IMR-90 (cell line): ENCODE results near the gene TRIM24. TPM values are rescaled to one million over a fixed set of nuclear protein-coding genes. Genes with fewer than 3 reads are reported as not detected.

Experiments used
- ATAC-seq: fragments of 200-7000 bp; cut with Tn5 transposase; 2 replicates; pipeline ENCODE4 v1.9.1; 2020; ENCODE audit warnings: low read depth, mild to moderate bottlenecking, moderate library complexity
- BruUV-seq: library from RNA; stranded (reverse); fragments of 400-500 nt; replicated peaks from 2 replicates; lab custom pipeline; 2021; lab: Mats Ljungman, UMichigan
- CTCF ChIA-PET: fragments of 300-600 bp; formaldehyde crosslinking; extraction: SDS; loops from one replicate; lab custom pipeline; 2021; ENCODE audit warnings: antibody characterized with exemption; lab: Yijun Ruan, JAX
- POLR2A ChIA-PET: fragments of 300-600 bp; sonication (Branson Sonifier 250); formaldehyde crosslinking; loops from one replicate; lab custom pipeline; 2022; ENCODE audit warnings: antibody characterized with exemption; ENCODE audit not compliant: unreplicated experiment; lab: Charles Lee
- DNase-seq: peaks from one replicate; pipeline ENCODE4 v3.0.0; 2013
- H2AFZ ChIP-seq: replicated peaks from 2 replicates; pipeline ENCODE3; 2013; ENCODE audit warnings: low read length, mild to moderate bottlenecking; ENCODE audit not compliant: poor library complexity
- H2AK5ac ChIP-seq: 2 replicates; pipeline ENCODE4 v1.6.1; 2013; ENCODE audit warnings: low read depth, low read length, inconsistent platforms
- H2AK9ac ChIP-seq: replicated peaks from 2 replicates; pipeline ENCODE3; 2013; ENCODE audit warnings: mild to moderate bottlenecking, low read depth, low read length, moderate library complexity; ENCODE audit not compliant: poor library complexity
- H2BK120ac ChIP-seq: 2 replicates; pipeline ENCODE4 v1.6.1; 2013; ENCODE audit warnings: low read depth, low read length, inconsistent platforms
- H2BK15ac ChIP-seq: 3 replicates; pipeline ENCODE4 v1.6.1; 2013; ENCODE audit warnings: low read depth, low read length, inconsistent platforms
- H2BK20ac ChIP-seq: 2 replicates; pipeline ENCODE4 v1.6.1; 2013; ENCODE audit warnings: low read depth, mild to moderate bottlenecking, inconsistent platforms, low read length, moderate library complexity
- H2BK5ac ChIP-seq: 2 replicates; pipeline ENCODE4 v1.6.1; 2013; ENCODE audit warnings: mild to moderate bottlenecking, low read depth, low read length, inconsistent platforms; ENCODE audit not compliant: poor library complexity, severe bottlenecking
- H3K14ac ChIP-seq: replicated peaks from 2 replicates; pipeline ENCODE4 v1.6.1; 2013; ENCODE audit warnings: low read depth, low read length, inconsistent platforms
- H3K18ac ChIP-seq: 2 replicates; pipeline ENCODE4 v1.6.1; 2013; ENCODE audit warnings: low read depth, low read length, control low read depth
- H3K23ac ChIP-seq: 2 replicates; pipeline ENCODE4 v1.6.1; 2013; ENCODE audit warnings: low read depth, low read length, inconsistent platforms
- H3K27ac ChIP-seq: 2 replicates; pipeline ENCODE4 v1.5.1; 2013; ENCODE audit warnings: mild to moderate bottlenecking, control low read depth, low read length; ENCODE audit not compliant: insufficient read depth
- H3K27me3 ChIP-seq: 2 replicates; pipeline ENCODE4 v1.6.1; 2013; ENCODE audit warnings: low read length; ENCODE audit not compliant: control insufficient read depth, insufficient read depth
- H3K36me3 ChIP-seq: 2 replicates; pipeline ENCODE4 v1.6.1; 2013; ENCODE audit warnings: low read length, mixed read lengths; ENCODE audit not compliant: control insufficient read depth, insufficient read depth
- H3K4ac ChIP-seq: 2 replicates; pipeline ENCODE4 v1.6.1; 2013; ENCODE audit warnings: low read depth, low read length, inconsistent platforms
- H3K4me1 ChIP-seq: 2 replicates; pipeline ENCODE4 v1.6.1; 2013; ENCODE audit warnings: low read length, mixed read lengths; ENCODE audit not compliant: control insufficient read depth, insufficient read depth
- H3K4me2 ChIP-seq: 2 replicates; pipeline ENCODE4 v1.6.1; 2013; ENCODE audit warnings: low read depth, mild to moderate bottlenecking, control low read depth, low read length, moderate library complexity
- H3K4me3 ChIP-seq: 2 replicates; pipeline ENCODE4 v1.5.1; 2013; ENCODE audit warnings: low read depth, mild to moderate bottlenecking, control low read depth, low read length, moderate library complexity; ENCODE audit not compliant: insufficient read depth
- H3K56ac ChIP-seq: 2 replicates; pipeline ENCODE4 v1.6.1; 2013; ENCODE audit warnings: low read length, inconsistent platforms; ENCODE audit not compliant: insufficient read depth; ENCODE audit errors: extremely low read depth
- H3K79me1 ChIP-seq, 2 experiments: 2 replicates each; pipeline ENCODE4 v1.6.1; 2013; ENCODE audit warnings: low read length in 2 of 2, inconsistent platforms in 1 of 2, low read depth in 1 of 2
- H3K9ac ChIP-seq: 2 replicates; pipeline ENCODE4 v1.6.1; 2013; ENCODE audit warnings: low read depth, low read length, control low read depth
- H3K9me1 ChIP-seq: 2 replicates; pipeline ENCODE4 v1.6.1; 2013; ENCODE audit warnings: low read length, inconsistent platforms; ENCODE audit not compliant: insufficient read depth
- H3K9me3 ChIP-seq: 2 replicates; pipeline ENCODE4 v1.6.1; 2013; ENCODE audit warnings: low read length; ENCODE audit not compliant: control insufficient read depth, insufficient read depth
- H4K20me1 ChIP-seq: 2 replicates; pipeline ENCODE4 v1.6.1; 2013; ENCODE audit warnings: low read length, inconsistent platforms; ENCODE audit not compliant: insufficient read depth
- H4K5ac ChIP-seq: 2 replicates; pipeline ENCODE4 v1.6.1; 2013; ENCODE audit warnings: mild to moderate bottlenecking, low read depth, low read length, control low read depth
- H4K8ac ChIP-seq, 2 experiments: 2 replicates each; pipeline ENCODE4 v1.6.1; 2013; ENCODE audit warnings: low read depth in 2 of 2, low read length in 2 of 2, control low read depth in 1 of 2, inconsistent platforms in 1 of 2
- H4K91ac ChIP-seq: 2 replicates; pipeline ENCODE4 v1.6.1; 2013; ENCODE audit warnings: low read depth, low read length, inconsistent platforms; ENCODE audit not compliant: insufficient read depth
- MAFK ChIP-seq: IDR thresholded peaks from 2 replicates; pipeline ENCODE4 v1.6.1; 2012; ENCODE audit warnings: low read depth, low read length, improper control_type of control experiment
- RAD21 ChIP-seq: IDR thresholded peaks from 2 replicates; pipeline ENCODE4 v1.6.1; 2012; ENCODE audit warnings: low read length, improper control_type of control experiment
- RFX5 ChIP-seq: IDR thresholded peaks from 2 replicates; pipeline ENCODE4 v1.8.0; 2012; ENCODE audit warnings: low read depth, mild to moderate bottlenecking, low read length, moderate library complexity
- WGBS, 2 experiments: methylation state at CpG; one replicate each; pipeline versions ENCODE4 v1.1.5 to v1.1.7; 2013; ENCODE audit warnings: missing lambda C conversion rate in 2 of 2; ENCODE audit not compliant: insufficient read length in 1 of 2; ENCODE audit errors: extremely low coverage in 2 of 2; 5-methylcytosine and 5-hydroxymethylcytosine counted together
- dilution Hi-C: fragments of 300-500 bp; cut with HindIII; formaldehyde crosslinking; loops from one replicate; pipeline ENCODE4 v1.14.3; 2018; ENCODE audit warnings: low sequenced_read_pairs; ENCODE audit not compliant: unreplicated experiment
- in situ Hi-C: fragments of 300-500 bp; cut with MboI; formaldehyde crosslinking; loops from 3 replicates; pipeline ENCODE4 v1.14.3; 2019; ENCODE audit warnings: low sequenced_read_pairs, inconsistent platforms, mixed read lengths
- intact Hi-C: fragments of 100-400 bp; cut with micrococcal nuclease; formaldehyde crosslinking; loops from 2 replicates; pipeline ENCODE4 v1.10.0; 2022
- polyA plus RNA-seq, 3 experiments: library from polyadenylated mRNA; depleted of rRNA; stranded (reverse); fragments of >200 nt; gene quantifications; 2 replicates each; pipeline ENCODE4 v1.2.3, GENCODE V29; 2012; ENCODE audit warnings: low replicate concordance in 1 of 3
- total RNA-seq: library from RNA; depleted of rRNA; stranded (reverse); fragments of >200 nt; gene quantifications from 2 replicates; pipeline ENCODE4 v1.2.3, GENCODE V29; 2012

TRIM24 gene
- total and polyA plus RNA-seq, 2 of the 4 experiments (the other 2 are of a cell fraction), result 4.1 to 5.7 TPM

DNA sequence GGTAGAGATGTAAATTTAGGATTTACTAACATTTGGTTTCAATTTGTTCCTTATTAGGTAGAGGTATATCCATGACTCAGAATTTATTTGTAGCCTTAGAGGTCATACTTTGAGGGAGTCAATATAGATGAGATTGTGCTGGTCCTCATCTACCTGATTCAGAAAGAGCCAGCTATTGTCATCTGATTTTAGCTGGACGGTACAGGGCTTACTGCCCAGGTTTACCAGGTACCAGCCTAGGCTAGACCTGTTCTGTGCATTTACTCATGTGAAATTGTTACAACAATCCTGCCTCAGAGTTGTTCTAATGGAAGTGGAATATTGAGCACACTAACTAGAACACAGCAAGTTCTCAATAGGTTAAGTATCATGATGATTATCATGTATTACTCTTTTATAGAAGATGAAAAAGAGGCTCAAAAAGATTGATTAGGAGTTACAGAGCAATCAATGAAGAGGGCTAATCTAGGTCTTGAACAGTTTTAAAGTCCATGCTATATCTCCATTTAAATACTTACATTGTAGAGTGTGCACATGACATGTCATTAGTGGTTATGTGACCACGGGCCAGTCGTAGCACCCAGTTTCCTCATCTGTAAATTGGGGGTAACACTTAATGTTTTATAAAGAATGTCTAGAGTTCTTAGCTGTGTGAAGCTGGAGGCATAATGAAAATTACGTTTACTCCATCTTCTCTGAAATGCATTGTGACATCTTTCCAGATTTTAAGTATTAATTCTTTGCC is 42.1 kb downstream of the TRIM24 start:
- no CpG with 5 or more reads among the region's 4 CpGs for WGBS, 2 experiments
- no peak for ATAC-seq
- no peaks in the 10 kb centered on the region; the same call in 1 of the 2 replicates for H3K9me1 ChIP-seq
- no peak for TF ChIP-seq MAFK
- no peak for TF ChIP-seq RFX5
- no peak for TF ChIP-seq RAD21
- no peak overlapping the region for H3K4ac ChIP-seq
- peaks cover 15 to 21% of the 10 kb centered on the region in 2 experiments for H3K79me1 ChIP-seq
- H2AK9ac ChIP-seq, result no peak overlapping the region
- H4K8ac ChIP-seq, result no peak overlapping the region
- no peak overlapping the region for H4K5ac ChIP-seq
- no peaks in the 10 kb centered on the region for H3K4me1 ChIP-seq
- no peak overlapping the region for H3K14ac ChIP-seq
- in situ Hi-C loops, result no loop called here
- no peak overlapping the region for H3K56ac ChIP-seq
- no peak overlapping the region for H2AK5ac ChIP-seq
- no TSS peak for BruUV-seq
- no peaks in the 10 kb centered on the region for H4K20me1 ChIP-seq
- dilution Hi-C loops, result no loop called here
- no peak overlapping the region for H2BK120ac ChIP-seq
- ChIA-PET CTCF (no interaction called here), POLR2A (no interaction called here)
- H3K9ac ChIP-seq, result no peak overlapping the region
- no peaks in the 10 kb centered on the region for H3K36me3 ChIP-seq
- H2AFZ ChIP-seq, result no peak overlapping the region
- intact Hi-C loops, result no loop called here
- no peak overlapping the region for H3K4me2 ChIP-seq
- H3K27me3 ChIP-seq, result no peaks in the 10 kb centered on the region
- no peaks in the 10 kb centered on the region for H3K9me3 ChIP-seq
- no peak overlapping the region for H2BK15ac ChIP-seq
- no peak overlapping the region for H3K23ac ChIP-seq
- H2BK20ac ChIP-seq, result no peak overlapping the region
- H2BK5ac ChIP-seq, result no peak overlapping the region
- no peak overlapping the region for H3K27ac ChIP-seq
- H3K18ac ChIP-seq, result no peak overlapping the region
- H3K4me3 ChIP-seq, result no peak overlapping the region
- DNase-seq, result no peak
- no peak overlapping the region for H4K91ac ChIP-seq
